Fibroblast of peridontal ligament (primary cell): ENCODE measurements around the gene CMTM1.

Experiments used
- DNase-seq: peaks from one replicate; pipeline ENCODE4 v3.0.0-alpha.2; 2010; ENCODE audit errors: extremely low read depth

Gene CMTM1, protein sequence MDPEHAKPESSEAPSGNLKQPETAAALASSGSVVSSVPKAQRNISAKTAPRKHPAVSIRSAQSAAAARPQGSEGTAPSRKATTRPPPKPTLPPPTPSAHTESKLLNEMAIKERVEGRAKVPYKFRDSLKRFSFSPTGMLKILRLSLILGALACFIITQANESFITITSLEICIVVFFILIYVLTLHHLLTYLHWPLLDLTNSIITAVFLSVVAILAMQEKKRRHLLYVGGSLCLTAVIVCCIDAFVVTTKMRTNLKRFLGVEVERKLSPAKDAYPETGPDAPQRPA

DNA sequence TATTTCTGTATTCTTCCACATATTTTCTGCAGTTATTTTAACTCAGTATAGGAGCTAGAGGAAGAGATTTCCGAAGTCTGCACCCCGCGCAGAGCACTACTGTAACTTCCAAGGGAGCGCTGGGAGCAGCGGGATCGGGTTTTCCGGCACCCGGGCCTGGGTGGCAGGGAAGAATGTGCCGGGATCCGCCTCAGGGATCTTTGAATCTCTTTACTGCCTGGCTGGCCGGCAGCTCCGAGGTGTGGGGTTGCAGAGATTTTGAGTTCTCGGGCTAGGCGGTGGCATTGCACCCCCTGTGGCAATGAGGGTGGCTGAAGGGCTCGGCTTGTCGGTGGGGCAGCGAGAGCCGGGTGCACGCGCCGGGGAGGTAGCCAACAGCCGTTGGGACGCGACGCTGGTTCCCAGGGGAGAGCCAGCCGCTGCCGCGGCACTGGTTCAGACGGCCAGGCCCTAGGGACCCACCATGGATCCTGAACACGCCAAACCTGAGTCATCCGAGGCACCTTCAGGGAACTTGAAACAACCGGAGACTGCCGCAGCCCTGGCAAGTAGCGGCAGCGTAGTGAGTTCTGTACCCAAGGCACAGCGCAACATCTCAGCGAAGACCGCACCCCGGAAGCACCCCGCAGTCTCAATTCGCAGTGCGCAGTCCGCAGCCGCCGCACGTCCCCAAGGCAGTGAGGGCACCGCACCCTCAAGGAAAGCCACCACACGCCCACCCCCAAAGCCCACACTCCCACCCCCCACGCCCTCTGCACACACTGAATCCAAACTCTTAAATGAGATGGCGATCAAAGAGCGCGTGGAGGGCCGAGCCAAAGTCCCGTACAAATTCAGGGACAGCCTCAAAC, at the start of gene CMTM1:
CMTM1 (plus strand) TSS at position 389 of the 851 bp plus-strand sequence; CDS start at position 464, 75 bp downstream.
- DNase-seq: no peak

DNA sequence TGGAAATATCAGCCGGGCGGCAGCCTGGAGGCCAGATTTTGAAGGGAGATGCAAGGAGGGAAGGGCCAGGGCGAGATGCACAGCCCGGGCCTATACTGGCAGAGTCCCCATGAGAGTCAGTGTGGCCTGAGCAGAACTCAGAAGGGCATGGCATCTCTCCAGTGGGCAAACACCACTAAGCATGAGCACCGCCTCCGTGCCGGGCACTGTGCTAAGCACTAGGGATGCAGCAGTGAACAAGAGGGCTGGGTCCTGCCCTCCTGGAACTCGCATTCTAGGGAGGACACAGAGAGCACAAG, 49.8 kb upstream of the CMTM1 start:
- DNase-seq: no peak

DNA sequence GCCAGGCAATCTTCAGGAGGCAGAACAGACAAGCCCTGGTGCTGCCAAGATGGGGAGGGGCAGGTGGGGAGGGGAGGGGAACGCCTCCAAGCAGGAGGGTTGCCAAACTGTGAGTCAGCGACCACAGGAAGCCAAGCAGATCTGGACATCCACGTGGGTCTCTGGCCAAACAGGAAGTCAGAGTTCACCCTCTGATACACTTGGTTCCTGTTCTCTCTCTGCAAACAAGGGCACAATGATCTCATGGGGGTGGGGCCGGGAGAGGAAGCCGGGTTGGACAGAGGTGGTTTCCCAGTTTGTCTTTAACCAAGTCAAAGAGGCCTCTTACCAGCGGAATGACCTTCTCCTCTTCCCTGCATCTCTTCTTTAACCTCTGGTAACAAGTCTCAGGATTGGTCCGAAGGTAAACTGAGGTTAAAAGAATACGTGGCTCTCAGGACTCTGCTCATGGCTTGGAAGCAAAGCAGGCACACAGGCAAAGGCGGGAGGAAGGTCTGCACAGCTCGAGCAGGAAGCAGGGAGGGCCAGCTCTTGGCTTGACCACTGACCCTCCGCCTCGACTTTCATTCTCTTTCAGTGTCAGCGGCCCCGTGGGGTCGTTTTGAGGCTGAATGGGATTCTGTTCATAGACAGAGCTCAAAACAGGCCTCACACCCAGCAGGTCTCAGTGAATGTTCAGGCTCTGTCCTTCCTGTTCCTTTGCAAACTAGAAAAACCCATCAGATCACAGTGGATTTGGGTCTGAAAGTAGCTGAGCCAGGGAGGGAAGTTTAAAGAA, 49.2 kb upstream of the CMTM1 start:
- peak; percentile 99 for DNase-seq

DNA sequence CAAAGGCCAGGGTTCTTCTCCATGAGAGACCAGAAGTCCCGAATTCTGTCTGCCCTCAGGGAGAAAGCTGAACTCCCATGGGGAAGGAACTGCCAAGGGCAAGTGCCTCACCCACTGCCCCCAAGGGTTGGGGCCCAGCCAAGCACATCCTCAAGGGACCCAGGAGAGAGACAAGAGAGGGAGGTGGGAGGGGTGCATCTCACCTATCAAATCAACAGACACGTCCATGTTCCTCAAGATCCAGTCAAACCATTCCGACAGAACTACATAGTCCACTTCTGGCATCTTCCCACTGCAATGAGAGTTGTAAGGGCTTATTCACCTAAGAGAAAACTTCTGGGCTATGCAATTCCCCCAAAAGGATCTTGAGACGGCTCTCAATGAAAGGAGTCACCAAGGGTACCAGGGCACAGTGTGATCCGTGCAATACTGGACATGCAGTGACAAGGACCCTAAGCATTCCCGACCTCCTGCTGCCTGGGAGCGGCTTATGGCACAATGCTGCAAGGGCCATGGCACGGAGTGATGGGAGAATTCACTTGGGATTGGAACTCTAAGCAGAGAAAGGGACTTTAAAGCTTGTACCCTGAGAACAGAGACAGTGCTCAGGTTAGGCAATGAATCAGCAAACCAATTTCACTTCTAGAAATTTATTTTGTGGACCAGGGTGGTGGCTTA, 48.5 kb upstream of the CMTM1 start:
- DNase-seq: no peak

DNA sequence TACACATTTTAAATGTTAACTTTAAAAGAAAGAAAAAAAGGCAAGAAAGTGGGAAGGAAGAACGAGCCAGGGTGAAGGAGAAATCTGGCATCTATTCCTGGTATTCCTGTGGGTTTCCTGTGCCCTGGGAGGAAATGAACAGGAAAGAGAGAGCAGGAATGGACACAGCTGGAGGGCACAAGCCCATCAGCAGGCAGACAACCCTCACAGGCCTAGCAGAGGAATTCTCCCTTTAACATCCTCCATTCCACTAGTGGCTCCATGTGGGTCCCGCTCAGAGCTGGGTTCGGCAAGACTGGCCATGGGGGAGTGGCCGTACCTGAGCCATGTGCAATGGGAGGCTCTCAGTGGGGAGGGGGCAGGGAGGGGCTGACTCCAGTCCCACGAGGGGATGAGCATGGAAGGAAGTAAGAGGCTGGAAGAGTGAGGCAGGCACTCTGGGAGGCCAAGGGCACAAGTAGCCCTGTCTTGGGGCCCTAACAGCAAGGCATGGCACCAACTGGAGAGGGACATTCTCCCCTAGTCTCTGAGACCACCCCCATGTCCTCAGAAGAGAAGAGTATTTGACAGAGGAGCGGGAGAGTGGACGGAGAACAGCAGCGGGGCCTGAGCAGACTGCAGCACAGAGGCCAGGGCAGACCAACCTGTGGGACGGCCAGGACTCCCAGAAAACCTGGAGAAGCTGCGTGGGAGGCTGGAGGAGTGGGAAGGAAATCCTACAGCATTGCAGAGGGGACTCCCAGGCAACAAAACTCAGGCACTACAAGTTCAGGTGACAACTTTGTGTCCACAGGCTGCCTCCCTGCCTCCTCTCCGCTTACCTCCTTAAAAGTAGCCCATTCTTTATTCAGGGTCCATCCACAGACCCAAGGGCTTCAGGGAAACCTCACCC, 46.5 kb upstream of the CMTM1 start:
- DNase-seq: no peak

DNA sequence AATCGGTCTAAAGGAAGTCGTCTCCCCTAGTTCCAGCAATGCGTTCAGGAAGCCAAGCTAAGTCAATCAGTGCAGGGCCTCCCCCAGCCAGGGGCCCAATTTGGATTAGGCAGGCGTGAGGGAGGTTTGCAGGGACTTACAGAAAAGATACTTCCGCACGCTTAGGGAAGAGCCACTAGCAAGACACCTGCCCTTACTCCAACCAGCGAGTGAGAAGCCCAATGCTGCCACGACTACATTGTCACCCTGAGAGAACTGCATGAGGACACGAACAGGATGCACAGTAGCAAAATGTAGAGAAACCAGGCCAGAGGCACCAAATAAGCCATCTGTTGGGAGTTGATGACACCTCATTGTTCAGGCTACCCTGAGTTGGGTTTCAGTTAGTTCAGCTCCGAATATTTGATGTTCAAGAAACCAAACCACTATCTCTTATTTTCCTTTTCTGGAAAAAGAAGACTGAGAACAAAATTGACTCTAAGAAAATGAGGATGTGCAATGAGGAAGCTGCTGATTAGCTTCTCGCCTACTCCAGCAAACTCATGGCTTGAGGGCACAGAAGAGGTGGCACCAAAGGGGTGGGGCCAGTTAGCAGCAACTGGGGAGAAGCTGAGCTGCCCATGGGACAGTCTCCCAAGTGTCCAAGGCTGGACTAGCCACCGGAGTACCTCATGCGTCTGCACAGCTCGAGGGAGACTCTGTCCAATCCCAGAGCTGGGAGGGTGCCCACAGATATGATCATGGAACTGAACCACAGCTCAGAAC, 45.7 kb upstream of the CMTM1 start:
- no peak for DNase-seq

DNA sequence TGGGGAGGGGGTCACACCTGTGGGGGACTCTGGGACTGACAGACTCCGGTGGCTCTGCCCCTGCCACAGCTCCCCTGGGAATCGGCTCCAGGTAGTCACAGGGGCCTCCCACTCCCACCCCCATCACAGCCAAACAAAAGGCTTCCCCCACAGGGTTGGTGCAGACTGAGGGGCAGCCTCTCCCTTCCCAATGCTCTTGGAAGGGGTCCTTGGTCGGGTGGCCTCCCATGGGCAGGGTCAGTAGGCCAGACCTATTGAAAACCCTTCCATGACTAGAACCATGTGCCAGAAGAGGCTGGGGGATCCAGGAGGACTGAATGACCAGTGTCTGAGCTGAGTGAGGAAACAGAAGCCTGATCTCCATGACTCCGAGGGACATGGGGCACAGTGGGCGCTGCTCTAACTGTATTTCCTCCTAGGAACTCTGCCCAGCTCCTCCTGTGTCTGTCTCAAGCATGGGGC, 45.0 kb upstream of the CMTM1 start:
- no peak for DNase-seq

DNA sequence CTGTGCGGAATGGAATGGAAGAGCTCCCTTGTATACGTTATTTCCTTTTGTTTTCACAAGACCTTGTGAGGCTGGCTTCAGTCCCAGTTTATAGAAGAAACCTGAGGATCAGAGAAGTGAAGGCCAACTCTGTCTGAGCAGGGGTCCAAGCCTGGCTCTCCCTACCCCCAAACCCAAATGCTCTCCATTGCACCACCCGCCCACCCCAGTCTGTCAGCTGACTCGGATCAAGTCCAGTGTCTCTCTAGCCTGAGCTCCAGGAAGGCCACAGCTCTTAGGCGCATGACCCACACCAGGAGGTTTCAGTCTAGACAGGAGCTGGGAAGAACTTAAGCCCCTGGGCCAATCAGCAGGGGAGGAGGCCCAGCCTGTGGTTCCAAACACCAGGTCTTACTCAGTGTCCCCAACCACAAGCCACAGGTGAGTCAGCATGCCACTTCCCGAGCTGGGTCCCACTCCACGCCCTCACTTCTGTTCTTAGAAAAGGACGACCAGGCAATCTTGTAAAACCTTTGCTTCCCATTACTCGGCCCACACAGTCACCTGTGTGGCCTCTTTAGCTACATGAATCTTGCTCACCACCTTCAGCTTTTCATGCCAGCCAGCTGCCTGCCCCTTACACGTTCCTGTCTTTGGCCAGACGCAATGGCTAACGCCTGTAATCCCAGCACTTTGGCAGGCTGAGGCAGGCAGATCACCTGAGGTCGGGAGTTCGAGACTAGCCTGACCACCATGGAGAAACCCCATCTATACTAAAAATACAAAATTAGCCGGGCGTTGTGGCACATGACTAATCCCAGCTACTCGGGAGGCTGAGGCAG, 44.1 kb upstream of the CMTM1 start:
- peak; percentile 44 for DNase-seq

DNA sequence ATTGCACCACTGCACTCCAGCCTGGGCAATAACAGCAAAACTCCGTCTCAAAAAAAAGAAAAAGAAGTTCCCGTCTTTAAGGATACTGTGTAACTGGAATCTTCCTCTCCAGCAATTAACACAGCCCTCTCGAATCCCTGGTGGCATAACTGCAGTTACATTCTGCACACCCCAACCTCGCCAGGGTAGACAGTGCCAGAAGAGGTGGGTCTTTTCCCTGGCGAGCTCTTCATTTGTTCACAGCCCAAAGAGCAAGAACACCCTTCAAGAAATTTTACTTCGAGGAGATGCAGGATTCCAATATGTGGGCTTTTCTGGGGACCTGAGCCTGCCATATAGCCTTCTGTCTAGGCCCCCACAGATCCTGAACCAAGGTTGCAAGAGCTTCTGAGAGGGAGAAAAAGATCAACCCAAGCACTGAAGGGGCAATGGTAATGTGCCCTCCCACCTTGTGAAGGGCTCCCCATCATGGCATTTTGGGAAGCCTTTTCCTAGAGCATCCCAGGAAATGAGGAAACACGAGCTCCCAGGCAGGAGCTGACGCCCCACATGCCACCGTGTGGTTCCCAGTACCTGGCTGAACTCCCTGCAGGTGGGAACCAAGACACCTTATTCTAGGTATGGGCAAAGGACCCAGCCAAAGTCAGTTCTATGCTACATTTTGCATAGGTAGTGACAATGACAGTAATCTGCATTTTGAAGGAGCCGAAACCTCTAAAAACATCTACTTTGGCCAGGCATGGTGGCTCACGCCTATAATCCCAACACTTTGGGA, 43.2 kb upstream of the CMTM1 start:
- no peak for DNase-seq

DNA sequence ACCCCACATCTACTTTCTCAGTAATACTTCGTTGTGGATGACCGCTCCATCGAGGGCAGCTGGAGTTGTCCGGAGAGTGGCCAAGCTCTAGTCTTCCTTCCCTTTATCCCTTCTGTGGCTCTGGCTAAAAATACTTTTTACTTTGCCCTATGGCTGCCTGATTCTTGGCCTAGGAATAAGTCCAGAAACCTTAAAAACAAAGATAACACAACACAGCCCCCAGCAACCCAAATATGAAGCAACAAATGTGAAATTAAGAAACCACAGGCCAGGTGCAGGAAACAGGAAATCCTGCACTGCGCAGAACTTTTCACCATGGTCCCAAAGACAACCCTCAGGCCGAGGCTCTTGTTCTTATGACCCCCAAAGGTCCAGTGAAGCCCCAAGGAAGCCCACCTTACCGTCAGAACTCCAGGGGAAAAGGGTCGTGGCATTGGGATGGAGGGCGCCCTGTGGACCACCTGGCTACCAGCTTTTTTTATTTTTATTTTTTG, 42.3 kb upstream of the CMTM1 start:
- DNase-seq: no peak

DNA sequence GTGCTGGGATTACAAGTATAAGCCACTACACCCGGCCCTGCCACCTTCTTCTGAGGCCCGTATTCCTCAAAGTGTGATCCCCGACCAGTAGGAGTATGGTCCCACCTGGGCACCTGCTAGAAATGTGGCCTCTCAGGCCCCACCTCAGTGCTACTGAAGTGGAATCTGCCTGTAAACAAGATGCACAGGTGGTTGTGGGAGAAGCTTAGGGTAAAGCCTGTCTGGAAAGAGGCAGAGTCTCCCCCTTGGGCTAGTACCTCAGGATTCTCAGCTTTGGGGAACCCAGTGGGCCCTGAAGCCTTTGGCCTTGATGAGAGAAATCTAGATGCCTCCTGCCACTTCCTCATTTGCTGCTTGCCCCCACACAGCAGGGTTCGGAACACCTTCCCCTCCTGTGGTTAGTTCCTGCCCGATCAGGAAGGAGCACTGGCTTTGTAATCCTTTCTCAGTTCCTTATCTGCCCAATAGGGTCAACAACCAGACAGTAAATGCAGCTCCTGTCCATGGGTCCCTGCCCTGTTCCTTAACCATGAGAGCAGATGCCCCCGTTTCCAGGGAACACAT, 41.6 kb upstream of the CMTM1 start:
- DNase-seq: no peak

DNA sequence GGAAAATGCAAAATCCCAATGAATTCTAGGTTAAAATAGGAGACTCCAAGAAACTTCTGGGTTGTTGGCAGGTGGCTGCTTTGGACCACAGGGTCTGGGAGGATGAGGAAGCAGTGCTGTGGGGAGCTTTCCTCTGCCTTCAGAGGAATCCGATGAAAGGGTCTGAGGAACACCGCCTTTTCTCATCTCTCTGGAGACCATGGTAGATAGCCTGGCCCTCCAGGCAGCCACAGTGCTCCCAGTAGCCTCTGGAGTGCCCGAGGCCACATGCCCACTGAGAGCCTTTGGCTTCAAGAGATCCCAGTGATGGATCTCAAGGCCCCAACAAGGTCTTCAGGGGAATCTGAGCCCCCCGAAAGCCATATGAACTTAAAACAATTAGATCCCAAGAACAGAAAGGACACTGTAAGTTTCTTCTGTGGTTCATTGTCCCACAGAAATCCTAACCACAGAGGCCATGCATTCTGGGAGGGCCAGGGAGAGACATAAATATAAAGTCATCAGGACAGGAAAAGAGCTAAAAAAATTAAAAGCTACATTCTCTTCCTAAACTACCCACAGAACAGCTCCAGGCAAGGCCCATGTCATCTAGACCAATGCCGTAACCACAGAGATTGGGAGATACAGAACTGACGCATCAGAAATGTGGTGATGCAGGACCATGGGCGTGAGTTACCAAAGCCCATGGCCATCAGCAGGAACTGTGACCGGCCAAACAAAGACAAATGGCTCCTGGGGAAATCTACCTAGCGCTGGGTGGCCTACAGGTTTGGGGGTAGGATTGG, 40.7 kb upstream of the CMTM1 start:
- DNase-seq: peak; percentile 74

DNA sequence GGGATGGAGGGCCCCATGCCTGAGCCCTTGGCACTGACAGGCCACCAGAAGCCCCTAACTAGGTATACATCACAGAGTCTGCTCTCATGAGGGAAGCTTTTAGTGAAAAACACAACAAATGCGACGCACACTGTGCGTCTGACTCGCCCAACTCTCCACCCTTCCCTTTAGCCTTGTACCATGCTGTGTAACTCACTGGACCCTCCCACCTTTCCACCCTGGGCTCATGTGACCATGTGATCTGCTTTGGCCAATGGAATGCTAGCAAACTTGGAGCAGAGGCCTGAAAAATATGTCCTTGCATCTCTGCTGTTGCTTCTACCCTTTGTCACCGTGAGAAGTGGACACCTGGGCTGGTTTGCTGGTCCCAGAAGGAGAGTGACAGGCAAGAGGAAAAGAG, 37.9 kb upstream of the CMTM1 start:
- DNase-seq: no peak

DNA sequence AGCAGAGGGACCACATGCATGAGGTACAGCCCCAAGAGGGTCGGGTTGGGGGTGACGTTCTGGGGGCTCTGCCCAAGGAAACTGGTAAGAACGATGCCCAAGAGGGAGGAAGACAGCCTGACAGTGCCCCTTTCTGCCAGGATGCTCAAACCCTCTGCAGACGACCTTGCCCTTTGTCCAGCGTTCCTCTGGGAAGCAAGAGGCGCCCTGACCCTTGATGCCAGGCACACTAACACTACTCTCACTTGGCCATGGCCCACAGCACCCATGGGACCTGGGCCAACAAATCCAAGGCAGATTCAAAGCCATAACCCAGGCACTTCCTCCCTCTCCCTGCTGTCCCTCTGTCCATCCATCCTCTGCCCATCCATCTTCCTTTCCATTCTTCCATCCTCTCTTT, 36.8 kb upstream of the CMTM1 start:
- no peak for DNase-seq

DNA sequence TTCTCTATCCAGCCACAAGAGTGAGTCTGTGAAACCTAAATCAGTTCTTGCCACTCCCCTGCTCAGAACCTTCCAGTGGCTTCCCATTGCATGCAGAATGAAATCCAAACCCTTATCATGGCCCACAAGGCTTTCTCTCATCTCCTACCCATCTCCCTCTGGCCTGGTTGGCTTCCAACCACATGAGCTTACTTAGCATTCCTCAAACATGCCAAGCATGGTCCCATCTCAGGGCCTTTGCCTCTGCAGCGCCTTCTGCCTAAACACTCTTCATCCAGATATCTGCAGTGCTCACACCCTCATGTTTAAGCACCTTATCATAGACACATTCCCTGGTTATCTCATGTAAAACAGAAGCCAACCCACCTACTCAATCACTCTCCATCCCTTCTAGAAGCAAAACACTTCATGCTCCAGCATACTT, 31.9 kb upstream of the CMTM1 start:
- DNase-seq: peak; percentile 11

DNA sequence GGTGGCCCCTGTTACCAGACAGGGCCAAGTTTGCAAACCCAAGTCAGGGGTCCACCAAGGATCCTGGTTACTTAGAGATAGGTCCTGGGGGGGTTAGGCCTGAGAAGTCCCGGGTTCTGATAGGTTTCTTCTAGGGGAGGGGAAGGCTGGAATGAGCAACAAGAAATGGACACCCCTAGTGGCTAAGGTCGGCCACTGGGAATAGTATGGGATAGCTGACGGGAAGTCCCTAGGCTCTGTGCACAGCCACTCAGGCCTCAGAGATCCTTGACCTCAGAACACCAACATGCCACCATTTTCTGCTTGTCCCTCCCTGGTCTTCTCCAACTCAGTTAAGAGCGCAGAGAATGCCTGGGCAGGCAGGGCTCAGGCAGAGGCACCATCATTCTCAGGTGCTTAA, 29.7 kb upstream of the CMTM1 start:
- no peak for DNase-seq

DNA sequence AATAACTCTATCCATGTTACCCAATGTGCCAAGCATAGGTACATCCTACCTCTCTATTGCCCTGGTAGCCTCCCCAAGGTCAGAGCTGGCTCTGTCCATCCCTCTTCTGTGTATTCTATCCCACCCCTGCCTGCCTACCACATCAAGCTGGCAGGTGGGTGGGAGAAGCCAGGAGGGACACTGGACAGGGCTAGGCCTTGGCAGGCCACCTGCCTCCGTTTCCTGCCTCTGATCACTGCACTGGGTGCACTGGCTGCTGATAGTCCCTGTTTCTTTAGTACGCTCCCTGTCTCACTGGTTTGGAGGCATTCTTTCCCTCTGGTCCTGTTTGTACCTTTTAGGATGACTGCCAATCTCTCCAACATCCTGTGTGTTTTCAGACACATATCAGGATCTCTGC, 29.0 kb upstream of the CMTM1 start:
- no peak for DNase-seq
